ENCODE data around the gene TBXA2R.
"Not testable (repeated sequence)": the region's sequence is repeated elsewhere in the genome, so short reads cannot be mapped to it uniquely, and the experiment has no call there.

Gene TBXA2R

DNA sequence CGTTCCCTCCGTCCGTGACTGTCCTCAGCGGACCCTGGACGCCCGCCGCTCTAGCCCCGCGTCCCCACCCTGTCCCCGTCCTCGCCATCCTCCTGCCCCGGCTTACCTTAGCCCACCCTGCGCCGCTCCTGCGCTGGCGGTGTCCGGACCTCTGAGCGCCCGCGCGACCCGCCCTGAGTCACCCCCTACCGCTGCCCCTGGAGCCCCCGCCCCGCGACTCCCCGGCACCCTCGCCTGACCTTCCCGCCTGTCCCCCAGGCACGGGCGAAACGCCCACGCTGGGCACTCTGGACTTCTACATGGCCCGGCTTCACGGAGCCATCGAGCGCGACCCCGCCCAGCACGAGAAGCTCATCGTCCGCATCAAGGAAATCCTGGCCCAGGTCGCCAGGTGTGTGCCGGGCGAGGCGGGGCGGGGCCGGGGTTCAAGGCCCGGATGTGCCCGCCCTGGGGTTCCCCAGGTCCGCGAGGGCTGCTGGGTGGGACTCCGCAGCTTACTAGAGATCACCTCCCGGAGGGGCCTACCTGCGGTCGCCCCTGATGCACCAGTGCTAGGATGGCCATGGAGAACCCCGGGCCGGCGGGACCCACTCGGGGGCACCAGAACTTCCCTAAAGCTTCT is 28.8 kb downstream of the TBXA2R start:
- no peak for DNase-seq (ENCODE audit: low spot score)

DNA sequence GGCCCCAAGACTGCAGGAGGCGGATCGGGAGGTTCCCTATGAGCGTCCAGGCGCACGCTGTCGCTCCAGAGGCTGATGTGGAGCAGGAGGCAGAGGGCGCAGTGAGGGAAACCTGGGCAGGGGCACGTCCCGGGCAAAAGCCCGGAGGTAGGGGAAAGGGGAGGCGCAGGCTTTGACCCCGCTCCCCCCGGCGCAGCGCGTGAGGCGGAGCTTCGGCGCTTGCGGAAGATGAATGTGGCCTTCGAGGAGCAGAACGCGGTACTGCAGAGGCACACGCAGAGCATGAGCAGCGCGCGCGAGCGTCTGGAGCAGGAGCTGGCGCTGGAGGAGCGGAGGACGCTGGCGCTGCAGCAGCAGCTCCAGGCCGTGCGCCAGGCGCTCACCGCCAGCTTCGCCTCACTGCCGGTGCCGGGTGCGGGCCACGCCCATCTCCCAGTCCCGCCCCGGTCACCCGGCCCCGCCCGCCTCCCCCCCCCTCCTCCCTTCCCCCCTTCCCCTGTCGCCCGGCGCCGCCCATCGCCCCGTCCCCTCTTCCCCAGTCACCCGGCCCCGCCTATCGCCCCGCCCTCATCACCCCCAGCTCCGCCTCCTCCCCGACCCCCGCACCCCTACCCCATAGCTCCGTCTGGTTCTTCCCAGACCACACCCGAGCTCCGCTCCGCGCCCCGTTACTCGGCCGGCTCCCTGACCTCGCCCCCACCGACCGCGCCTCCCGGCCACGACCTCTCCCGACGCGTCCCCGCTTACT is 29.8 kb downstream of the TBXA2R start:
- no peak for DNase-seq (ENCODE audit: low spot score)

DNA sequence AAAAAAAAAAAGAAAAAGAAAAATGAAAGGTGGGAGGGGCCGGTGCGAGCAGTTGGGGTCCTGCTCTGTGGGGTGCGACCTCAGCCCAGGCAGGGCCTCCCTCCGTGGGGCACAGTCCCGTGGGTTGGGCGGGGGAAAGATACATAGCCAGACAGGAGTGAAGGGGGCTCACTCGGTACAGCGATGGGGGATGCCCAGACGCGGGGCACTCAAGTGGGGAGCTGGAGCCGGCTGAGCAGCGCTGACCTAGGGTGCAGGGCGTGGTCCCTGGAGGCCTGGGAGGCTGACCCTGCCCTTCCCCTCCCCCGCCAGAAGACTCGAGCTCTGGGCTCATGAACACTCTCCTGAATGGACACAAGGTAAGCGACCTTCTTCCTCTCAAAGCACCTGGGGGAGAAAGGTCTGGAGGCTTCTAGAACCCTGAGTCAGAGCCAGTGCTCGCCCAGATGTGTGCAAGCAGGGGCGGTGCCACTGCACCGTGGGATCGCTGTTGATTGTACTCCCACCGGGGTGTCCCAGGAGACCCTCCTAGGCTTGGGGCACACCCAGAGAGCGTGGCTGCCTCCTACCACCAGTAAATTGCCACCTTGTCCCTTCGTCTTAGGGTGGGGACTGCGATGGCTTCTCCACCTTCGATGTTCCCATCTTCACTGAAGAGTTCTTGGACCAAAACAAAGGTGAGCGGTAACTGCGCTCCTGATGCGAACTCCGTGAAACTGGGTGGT is 30.6 kb downstream of the TBXA2R start:
- DNase-seq (ENCODE audit: low spot score): no peak

DNA sequence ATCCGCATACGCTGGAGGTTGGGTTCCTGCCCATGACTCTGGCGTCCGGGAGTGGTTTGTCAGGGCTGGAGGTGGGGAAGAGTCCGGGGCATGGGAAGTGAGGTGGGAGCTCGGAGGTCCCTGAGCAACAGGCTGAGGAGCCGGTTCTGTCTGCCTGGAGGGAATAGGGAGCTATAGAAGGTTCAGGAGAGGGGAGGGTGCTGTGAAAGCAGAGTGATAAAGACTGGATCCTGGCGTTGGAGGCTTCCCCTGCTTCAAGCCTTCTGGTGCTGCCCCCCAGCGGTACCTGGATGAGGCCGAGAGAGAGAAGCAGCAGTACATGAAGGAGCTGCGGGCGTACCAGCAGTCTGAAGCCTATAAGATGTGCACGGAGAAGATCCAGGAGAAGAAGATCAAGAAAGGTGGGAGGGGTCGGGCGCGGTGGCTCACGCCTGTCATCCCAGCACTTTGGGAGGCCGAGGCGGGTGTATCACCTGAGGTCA is 31.4 kb downstream of the TBXA2R start:
- no peak for DNase-seq (ENCODE audit: low spot score)

DNA sequence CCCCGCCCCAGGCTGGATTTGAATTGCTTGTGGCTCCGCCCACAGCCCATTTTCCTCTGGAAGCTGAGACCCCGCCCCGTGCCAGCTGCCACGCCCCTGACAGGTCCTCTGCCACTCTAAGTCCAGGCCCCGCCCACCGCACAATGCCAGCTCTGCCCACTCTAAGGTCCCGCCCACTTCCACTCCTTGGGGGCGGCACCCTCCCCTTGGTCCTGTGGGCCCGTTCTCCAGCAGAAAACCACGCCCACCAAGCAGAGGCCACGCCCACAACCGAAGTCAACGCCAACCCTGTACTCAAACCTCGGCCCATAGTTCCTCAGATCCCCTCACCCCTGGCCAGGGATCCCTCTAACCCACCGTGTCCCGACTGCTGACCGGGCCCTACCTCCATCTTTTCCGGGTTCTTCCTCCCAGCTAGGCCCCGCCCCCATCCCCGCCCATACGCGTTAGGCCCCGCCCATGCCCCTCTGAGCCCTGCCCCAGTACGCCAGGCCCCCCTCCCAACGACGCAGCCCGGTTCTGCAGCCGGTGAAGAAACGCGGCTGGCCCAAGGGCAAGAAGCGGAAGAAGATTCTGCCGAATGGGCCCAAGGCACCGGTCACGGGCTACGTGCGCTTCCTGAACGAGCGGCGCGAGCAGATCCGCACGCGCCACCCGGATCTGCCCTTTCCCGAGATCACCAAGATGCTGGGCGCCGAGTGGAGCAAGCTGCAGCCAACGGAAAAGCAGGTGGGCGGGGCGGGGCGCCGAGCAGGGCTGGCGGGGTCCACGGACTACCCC is 32.6 kb downstream of the TBXA2R start:
- peak; percentile 81 for DNase-seq (ENCODE audit: low spot score)

DNA sequence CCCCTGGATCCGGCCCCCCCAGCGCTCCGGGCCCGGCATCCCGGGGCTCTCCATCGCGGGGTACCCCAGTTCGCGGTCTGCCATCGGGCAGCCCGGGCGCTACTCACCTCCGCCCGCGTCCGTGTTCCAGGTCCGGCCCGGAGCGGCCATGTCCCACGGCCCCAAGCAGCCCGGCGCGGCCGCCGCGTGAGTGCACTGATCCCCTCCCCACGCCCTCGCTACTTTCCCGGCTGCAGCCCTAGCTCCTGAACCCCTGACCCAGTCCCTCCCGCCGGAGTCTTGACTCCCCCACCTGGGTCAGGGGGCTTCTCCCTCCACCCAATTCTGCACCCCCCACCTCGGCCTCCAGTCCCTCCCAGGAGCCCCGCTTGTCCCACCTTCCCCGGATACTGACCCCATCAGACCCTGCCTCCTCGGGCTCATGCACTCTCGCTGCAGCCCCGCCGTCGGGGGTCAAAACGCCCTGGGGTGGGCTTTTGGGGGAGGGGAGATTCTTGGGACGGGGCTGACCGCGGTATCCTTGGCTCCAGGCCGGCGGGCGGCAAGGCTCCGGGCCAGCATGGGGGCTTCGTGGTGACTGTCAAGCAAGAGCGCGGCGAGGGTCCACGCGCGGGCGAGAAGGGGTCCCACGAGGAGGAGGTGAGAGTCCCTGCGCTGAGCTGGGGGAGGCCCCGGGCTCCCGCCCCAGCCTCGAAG is 33.4 kb downstream of the TBXA2R start:
- DNase-seq (ENCODE audit: low spot score): no peak

DNA sequence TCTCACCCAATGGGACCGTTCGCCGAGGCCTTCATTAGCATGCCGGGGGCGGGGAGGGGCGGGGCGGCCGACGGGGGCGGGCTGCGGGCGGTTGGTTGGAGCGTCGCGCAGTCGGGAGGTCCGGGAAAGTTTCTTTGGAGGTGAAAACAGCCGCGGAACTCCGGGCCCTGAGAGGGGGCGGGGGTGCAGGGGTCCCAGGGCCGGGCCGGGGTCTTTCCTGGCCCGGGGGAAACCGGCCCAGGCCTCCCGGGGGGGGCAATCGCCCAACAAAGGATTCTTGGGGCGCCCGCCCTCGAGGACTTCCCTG is 33.9 kb downstream of the TBXA2R start, which contains the start of gene HMG20B:
HMG20B (plus strand) TSS at position 90 of the 307 bp plus-strand sequence. CDS start 366 bp downstream, outside the sequence.
- no peak for DNase-seq (ENCODE audit: low spot score)

DNA sequence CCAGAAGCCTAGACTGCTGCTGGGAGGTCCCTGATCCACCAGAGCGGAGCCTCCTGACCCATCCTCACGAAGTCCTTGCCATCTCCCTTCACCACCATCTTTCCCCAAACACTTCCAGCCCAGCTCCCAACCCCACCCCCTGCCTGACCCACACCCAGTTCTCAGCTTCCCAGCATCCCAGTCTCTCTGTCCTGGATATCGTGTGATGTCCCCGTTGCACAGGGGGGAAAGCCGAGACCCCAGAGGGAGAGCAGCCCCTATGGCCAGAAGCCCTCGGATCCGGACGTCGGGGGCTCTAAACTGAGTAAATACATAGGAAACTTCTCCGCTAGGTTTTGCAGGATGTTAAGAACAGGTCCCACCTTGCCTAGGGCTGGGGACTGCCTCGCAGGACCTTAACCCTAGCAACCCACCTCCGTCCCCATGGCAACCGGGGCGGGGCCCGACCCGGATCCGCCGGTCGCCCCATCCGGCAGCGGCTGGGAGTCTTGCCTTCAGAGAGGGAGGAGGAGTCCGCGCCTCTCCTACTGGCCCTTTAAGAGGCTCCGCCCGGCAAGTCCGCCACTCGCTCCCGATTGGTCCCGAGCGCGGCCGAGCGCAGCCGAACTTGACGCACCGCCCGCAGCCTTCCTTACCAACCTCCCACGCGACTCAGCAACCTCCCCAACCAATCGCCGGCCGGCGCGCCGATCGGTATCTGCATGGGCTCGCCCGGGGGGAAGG is 34.4 kb downstream of the TBXA2R start:
- DNase-seq (ENCODE audit: low spot score): peak; percentile 100

DNA sequence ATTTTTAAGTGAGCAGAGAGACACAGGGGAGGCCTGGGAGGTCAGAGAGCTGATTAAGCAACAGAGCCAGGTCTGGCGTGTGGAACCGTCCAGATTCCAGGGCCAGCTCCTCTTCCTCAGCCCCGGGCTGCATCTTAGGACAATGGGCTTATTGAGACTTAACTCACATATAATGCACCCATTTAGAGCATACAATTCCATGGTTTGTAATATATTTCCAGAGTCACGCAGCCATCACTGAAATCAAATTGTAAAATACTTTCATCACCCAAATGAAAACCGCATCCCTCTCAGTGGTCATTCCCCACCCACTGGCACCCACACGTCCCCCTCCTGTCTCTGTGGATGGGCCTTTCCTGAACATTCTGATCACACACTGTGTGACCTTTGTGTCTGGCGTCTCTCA is 36.1 kb downstream of the TBXA2R start:
- DNase-seq (ENCODE audit: low spot score): peak; percentile 94

DNA sequence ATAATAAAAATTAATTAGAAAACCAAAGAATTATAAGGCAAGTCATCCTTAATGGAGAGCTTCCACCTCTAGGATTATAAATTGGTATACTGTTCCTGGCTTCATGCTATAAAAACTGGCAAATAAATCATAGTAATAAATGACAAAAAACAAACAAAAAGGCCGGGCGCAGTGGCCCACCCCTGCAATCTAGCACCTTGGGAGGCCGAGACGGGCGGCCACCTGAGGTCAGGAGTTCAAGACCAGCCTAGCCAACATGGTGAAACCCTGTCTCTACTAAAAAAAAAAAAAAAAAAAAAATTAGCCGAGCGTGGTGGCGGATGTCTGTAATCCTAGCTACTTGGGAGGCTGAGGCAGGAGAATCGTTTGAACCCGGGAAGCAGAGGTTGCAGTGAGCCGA is 36.6 kb downstream of the TBXA2R start:
- not testable (repeated sequence) for DNase-seq (ENCODE audit: low spot score)

DNA sequence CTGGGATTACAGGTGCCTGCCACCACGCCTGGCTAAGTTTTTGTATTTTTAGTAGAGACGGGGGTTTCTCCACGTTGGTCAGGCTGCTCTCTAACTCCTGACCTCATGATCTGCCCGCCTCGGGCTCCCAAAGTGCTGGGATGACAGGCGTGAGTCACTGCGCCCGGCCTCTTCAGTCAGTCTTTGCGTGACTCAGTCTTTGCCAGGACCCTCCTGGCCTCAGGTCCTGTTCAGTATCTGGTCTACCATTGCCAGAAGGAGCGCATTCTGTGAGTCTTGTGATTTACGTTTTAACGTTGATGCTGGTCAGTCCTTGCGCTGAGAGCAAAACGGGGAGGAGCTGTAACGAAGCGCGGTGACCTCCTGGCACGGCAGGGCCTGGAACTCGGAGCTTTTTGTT is 41.5 kb downstream of the TBXA2R start:
- DNase-seq (ENCODE audit: low spot score): no peak

DNA sequence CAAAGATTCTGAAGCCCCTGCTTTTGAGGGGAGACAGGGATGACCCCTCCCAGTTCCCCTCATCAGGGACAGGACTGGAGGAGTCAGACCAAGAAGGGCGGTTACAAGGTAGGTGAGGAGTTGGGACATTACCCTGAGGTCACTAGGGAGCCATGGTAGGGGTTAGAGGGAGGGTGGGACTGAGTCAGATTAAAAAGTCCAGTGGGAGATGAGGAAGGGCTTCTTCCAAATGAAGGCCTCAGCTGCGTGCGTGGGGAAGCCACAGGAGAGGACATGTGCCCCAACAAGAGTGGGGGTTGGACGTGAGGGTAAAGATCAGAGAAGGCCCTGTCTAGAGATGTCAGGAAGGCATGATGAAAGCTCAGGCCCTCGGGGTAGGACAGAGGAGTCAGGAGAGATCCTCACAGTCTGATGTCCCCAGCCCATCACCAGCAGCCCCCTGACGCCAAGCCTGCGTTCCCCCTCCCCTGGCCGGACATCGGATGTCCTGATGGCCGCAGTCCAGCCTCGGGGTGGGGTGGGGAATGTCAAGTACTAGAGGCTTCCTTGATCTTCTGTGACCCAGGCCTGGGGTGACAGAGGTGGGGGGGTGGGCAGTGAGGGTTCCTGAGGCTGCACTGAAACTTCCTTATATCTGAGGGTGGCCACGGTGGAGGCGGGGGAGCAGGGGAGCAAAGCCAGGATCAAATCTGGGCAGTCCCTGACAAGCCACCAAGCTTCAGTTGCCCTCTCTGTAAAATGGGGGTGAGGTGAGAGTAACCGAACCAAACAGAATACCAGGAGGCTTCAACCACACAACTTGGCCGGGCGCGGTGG is 42.8 kb downstream of the TBXA2R start:
- DNase-seq (ENCODE audit: low spot score): no peak

DNA sequence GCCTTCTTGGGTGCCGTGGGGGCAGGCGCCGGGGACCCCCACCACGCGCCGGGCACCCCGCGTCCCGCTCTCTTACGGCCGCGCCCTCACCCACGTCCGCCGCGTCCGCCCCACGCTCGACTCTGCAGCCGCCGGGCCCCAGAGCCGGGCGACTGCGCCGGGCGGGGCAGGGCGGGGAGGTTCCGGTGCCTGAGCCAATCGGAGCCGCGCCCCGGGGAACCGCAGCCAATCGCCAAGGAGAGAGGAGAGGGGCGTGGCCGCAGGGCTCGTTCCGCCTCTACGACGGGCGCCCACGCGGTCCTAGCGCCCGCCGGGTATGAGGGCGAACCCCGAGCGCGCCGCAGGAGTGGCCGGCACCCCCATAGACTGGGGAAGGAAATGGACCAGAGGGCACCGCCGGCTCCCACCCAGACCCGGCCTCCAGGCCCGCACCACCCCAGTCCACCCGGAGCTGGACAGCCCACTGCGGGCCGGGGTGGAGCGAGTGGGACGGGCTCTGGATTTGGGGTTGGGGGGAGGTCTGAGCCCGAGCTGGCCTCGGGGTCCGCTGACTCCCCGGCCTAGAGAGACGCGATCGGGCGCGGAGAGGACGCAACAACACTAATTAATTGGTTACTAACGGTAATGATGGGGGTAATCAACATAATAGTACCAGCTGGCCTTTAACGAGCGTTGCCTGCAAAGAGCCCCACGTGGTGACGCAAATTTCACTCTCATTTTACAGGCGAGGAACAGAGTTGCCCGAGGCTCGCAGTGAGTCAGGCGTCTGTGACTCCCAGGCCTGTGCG is 49.0 kb downstream of the TBXA2R start, which contains the start of gene MFSD12:
MFSD12 (minus strand) TSS at position 126 of the 788 bp plus-strand sequence. CDS start 183 bp downstream, outside the sequence.
- DNase-seq (ENCODE audit: low spot score): peak; percentile 84

DNA sequence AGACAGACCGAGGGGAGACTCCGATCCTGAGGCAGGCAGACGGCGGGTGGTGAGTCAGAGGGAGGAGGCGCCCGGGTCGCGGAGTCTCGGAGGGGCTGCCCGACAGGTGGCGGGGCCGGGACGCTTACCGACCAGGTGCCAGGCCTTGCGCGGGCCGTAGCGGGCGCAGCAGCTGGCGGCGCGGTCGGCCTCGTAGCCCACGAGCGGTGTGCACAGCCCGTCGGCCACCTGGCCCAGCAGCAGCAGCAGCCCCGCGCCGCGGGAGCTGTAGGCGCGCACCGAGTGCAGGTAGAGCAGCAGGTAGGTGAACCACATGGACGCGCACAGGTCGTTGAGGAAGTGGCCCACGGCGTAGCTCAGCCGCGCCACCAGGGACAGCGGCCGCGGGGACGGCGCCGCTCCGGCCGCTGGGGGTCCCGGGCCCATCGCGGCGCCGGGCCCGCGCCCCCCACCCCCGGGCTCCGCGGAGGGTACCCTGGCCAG is 49.7 kb downstream of the TBXA2R start:
- no peak for DNase-seq (ENCODE audit: low spot score)

DNA sequence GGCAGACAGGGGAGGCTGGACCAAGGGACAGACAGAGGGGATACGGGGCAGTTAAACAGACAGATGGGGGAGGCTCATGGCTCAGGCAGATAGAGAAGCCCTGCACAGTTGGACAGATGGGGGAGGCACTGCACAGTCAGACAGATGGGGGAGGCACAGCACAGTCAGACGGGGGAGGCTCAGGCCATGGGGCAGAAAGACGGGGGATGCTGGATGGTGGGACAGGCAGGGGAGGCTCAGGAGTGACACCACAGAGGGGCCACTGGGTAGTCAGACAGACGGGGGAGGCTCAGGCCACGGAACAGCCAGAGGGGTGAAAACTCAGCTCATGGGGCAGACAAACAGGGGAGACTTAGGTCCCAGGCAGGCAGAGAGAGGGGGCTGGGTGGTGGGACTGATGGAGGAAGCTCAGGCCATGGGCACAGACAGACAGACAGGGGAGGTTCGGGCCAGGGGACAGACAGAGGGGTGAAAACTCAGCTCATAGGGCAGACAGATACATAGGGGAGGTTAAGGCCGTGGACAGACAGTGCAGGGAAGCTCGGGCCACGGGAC is 50.2 kb downstream of the TBXA2R start:
- DNase-seq (ENCODE audit: low spot score): no peak

DNA sequence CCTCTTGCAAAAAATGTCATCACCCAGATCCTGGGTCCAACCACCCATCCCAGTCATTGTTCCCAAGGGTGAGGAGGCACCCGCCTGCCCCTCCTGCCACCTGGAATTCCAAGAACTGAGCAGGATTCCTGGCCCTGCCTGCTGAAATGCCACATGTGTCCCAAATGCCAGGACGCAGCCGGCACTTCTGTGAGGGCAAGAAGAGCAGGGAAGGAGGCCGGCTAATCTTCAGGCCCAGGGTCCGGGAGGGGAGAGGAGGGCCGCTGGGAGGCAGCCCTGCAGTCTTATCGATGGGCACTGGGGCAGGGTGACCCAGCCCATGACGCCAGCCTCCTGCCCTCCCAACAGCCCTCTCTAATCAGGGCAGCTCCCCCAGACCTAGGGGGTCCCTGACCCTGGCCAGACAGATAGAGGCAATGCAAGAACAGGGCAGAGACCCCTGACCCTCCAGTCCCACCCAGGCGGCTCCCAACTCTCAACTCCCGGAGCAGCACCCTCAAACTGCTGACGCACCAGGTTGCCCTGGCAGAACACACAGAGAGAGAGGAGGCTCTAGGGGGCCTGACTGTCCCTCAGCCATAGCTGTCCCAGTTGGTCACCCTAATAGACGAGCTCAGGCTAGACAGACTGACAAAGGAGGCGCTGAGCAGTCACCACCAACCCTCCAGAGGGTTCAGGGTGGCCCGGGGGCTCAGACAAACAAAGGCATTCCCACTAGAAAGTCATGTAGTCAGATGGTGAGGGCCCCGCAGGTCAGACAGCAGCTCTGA is 50.8 kb downstream of the TBXA2R start:
- DNase-seq (ENCODE audit: low spot score): no peak

DNA sequence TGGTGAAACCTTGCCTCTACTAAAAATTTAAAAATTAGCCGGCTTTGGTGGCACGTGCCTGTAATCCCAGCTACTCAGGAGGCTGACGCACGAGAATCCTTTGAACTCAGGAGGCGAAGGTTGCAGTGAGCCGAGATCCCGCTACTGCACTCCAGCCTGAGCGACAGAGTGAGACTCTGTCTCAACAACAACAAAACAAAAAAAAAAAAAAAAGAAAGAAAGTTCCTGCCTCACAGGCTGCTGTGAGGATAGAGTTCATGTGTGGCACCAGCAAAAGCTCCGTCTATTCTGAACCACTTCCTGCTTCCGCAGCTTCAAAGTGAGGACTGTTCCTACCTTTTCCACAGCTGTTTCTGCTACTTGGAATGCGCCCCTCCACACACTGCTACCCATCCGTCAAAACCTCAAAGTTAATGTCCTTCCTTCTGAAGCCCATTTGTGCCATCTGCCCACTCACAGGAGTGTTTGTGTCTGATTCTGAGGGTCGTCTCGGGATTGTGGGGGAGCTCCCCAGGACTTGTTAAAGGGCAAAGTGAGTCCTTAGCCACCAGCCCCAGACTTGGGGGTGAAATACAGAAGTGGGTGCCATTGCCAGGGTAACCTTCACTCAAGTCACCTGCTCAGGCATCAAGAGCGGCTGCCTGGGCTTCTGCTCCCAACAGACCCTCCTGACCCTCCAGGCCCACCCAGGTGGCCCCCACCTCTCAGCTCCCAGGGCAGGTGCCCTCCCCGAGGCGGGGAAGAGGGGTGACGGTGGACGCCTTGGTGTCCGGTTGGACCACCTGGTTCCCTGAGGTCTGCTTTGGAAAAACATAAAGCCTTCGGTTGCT is 52.2 kb downstream of the TBXA2R start:
- DNase-seq (ENCODE audit: low spot score): peak; percentile 19
